ENCODE results near the gene IGSF6.

- no peak for TF ChIP-seq POLR2A (IDR thresholded peaks at IDR 0.05; ENCODE audit: low read length)
- no peak for TF ChIP-seq GATA1 (IDR thresholded peaks at IDR 0.05; ENCODE audit: low read depth, low read length)
These were observed 15.1 kb downstream of the IGSF6 start for GRCh38 chr16:21637032-21637968.
